ENCODE data around the gene ACTR10.

DNA sequence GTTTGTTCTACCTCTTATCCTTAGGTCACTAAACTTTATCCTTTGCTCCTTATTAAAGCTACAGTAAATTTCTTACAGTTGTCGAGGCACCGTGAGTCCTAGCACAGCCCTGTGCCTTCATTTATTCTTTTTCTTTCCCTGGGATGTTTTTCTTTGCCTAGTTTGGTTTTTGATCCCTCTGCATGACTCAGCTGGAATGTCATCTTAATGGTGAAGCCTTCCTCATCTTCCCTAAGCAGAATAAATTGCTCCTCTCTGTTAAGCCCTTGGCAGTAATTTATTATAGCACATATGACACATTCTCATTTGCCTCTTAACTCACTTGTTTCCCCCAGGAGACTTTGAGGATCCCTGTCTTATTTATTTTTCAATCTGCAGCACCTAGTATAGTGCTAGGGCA, 16.6 kb downstream of the ACTR10 start:
- TF ChIP-seq CTCF (IDR thresholded peaks at IDR 0.05) (no peak), POLR2A (IDR thresholded peaks at IDR 0.05) (no peak)
